ENCODE results near the gene SREBF2.

GRCh38 chr22:41831828-41832552 is 915 bp upstream of the SREBF2 start:
- TF ChIP-seq EZH2 (IDR thresholded peaks at IDR 0.05; ENCODE audit: borderline replicate concordance, insufficient read depth, low read depth, low read length, poor library complexity, severe bottlenecking) (no peak), CTCF (IDR thresholded peaks at IDR 0.05) (no peak)
